Activated CD8-positive, alpha-beta T cell treated with anti-CD3 and anti-CD28 coated beads, Interleukin-2, amount 10 ng/mL, durations not matched to agents 7 days and 5 days (primary cell): ENCODE results near the gene CEACAM3. TPM values are rescaled to one million over a fixed set of nuclear protein-coding genes. Genes with fewer than 3 reads are reported as not detected.

Source experiments
- ATAC-seq: fragments of 150-1000 bp; cut with Tn5 transposase; one replicate; pipeline ENCODE4 v1.10.0; 2021; ENCODE audit warnings: moderate library complexity
- CTCF ChIA-PET: fragments of 350-600 bp; sonication (Branson Sonifier 250); formaldehyde crosslinking; loops from one replicate; lab custom pipeline; 2021; ENCODE audit warnings: antibody characterized with exemption; lab: Charles Lee
- POLR2A ChIA-PET: fragments of 350-600 bp; sonication (Branson Sonifier 250); formaldehyde crosslinking; loops from one replicate; lab custom pipeline; 2021; ENCODE audit warnings: antibody characterized with exemption; lab: Charles Lee
- DNase-seq: peaks from one replicate; pipeline ENCODE4 v3.0.0-alpha.2; 2020
- H3K27ac Mint-ChIP-seq: one replicate; pipeline ENCODE4 v1.8.0; 2021; ENCODE audit warnings: mild to moderate bottlenecking, mixed read lengths
- H3K27me3 Mint-ChIP-seq: one replicate; pipeline ENCODE4 v1.8.0; 2021; ENCODE audit warnings: low read depth, mixed read lengths
- H3K36me3 Mint-ChIP-seq: one replicate; pipeline ENCODE4 v1.8.0; 2021; ENCODE audit warnings: low read depth, mixed read lengths
- H3K4me1 Mint-ChIP-seq: one replicate; pipeline ENCODE4 v1.8.0; 2021; ENCODE audit warnings: low read depth, mixed read lengths
- H3K4me3 Mint-ChIP-seq: one replicate; pipeline ENCODE4 v1.8.0; 2021; ENCODE audit warnings: mild to moderate bottlenecking, mixed read lengths
- H3K9me3 Mint-ChIP-seq: one replicate; pipeline ENCODE4 v1.8.0; 2022; ENCODE audit warnings: mixed read lengths; ENCODE audit not compliant: insufficient read depth
- total RNA-seq, 2 experiments: library from RNA; stranded (reverse); gene quantifications; one replicate each; pipeline ENCODE4 v1.2.3, GENCODE V29; 2021

CEACAM3 gene
- total RNA-seq, 2 experiments from 2014 or later, result not detected

- no peak for DNase-seq
- no peak for ATAC-seq
- Mint-ChIP-seq H3K4me3 (no peak overlapping the region), H3K36me3 (no peaks in the 10 kb centered on the region), H3K27me3 (no peaks in the 10 kb centered on the region), H3K27ac (no peak overlapping the region), H3K4me1 (peaks cover 10% of the 10 kb centered on the region), H3K9me3 (no peaks in the 10 kb centered on the region)
- POLR2A ChIA-PET, result no interaction called here
- CTCF ChIA-PET, result interaction anchor here (0.6 to 4.4 kb wide), 5 partner anchors 10 to 58 kb away, joined by 3 to 10 read pairs (median 5); no protein-coding TSS in a partner anchor
Observed at GRCh38 chr19:41811036-41811435, 14.6 kb downstream of the CEACAM3 start.

DNA sequence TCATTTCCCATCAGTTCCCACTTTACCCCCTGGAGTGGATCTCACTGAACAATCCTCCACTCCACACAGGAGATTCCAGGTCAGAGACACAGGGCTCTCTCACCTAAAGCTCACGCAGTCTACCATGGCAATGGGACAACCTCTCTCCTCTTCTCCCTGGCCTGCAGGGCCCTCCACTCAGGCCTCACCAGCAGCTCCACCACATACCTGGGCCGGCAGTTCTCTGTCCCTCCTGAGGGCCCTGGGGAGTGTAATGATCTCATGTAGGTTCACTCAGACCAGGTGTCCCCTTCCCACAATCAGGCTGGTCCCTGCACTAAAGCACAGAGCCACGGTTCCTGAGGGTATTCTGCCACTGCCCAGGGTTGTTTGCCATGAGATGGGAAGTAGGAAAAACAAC lies 15.6 kb downstream of the CEACAM3 start:
- H3K4me3 Mint-ChIP-seq, result no peak overlapping the region
- no peak for ATAC-seq
- POLR2A ChIA-PET, result no interaction called here

DNA sequence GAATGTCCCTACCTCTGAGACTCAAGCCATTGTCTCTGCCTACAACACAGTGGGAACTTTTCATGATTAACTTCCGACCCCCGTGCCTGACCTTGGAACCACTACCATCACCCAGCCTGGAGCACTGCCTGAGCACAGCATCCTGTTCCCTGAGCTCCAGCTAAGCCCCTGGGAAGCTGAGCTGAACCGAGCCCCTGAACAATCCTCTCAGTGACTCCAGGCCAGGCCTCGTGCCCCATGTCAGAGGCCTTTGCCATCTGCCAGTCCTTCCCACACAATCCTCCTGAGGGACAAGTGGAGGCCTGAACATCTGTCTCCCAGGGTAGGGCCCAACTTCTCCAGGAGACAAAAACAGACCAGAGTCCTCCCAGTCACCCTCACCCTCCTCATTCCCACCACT lies 17.5 kb downstream of the CEACAM3 start:
- DNase-seq (no peak), ATAC-seq (no peak)
- Mint-ChIP-seq H3K27ac (no peak overlapping the region), H3K9me3 (no peaks in the 10 kb centered on the region), H3K36me3 (no peaks in the 10 kb centered on the region), H3K4me1 (peaks cover 10% of the 10 kb centered on the region), H3K4me3 (no peak overlapping the region), H3K27me3 (no peaks in the 10 kb centered on the region)
- ChIA-PET CTCF (interaction anchor here (1.0 to 4.4 kb wide), 3 partner anchors 10 to 21 kb away, joined by 3 to 10 read pairs (median 3); no protein-coding TSS in a partner anchor), POLR2A (no interaction called here)

More for the DNA sequence above, 15.6 kb downstream of the CEACAM3 start:
- H3K27ac Mint-ChIP-seq, result no peak overlapping the region
- H3K4me1 Mint-ChIP-seq, result peaks cover 10% of the 10 kb centered on the region
- no peaks in the 10 kb centered on the region for H3K9me3 Mint-ChIP-seq
- H3K36me3 Mint-ChIP-seq, result no peaks in the 10 kb centered on the region
- DNase-seq, result no peak
- CTCF ChIA-PET, result interaction anchor here (2.0 to 4.4 kb wide), 2 partner anchors 17 to 19 kb away, joined by 7 to 10 read pairs; no protein-coding TSS in a partner anchor
- no peaks in the 10 kb centered on the region for H3K27me3 Mint-ChIP-seq

- CTCF ChIA-PET, result interaction anchor here (3.0 kb wide), 1 partner anchor 20 kb away, joined by 8 read pairs; no protein-coding TSS in a partner anchor
- DNase-seq (no peak), ATAC-seq (no peak)
- Mint-ChIP-seq H3K9me3 (no peaks in the 10 kb centered on the region), H3K27me3 (no peaks in the 10 kb centered on the region), H3K4me1 (peaks cover 10% of the 10 kb centered on the region), H3K27ac (no peak overlapping the region), H3K4me3 (no peak overlapping the region), H3K36me3 (no peaks in the 10 kb centered on the region)
- POLR2A ChIA-PET, result no interaction called here
Observed at GRCh38 chr19:41815301-41815700, 18.9 kb downstream of the CEACAM3 start.

DNA sequence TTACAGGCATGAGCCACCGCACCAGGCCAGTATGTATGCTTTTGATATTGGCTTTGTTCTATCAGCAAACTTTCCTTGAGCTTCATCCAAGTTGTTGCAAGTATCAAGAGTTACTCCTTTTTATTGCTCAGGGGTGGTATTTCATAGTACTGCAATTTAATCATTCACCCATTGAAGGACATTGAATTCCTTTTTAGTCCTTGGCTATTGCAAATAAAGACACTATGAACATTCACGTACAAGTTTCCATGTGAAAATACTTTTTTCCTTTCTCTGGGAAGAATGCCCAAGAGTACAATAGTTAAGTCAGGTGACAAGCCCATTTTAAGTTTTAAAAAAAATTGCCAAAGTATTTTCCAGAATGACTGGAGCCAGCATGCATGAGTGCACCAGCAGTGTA lies 20.4 kb downstream of the CEACAM3 start:
- no peak overlapping the region for H3K4me3 Mint-ChIP-seq
- H3K27ac Mint-ChIP-seq, result no peak overlapping the region
- DNase-seq (no peak), ATAC-seq (no peak)
- H3K36me3 Mint-ChIP-seq, result no peaks in the 10 kb centered on the region
- H3K4me1 Mint-ChIP-seq, result peaks cover 10% of the 10 kb centered on the region
- H3K27me3 Mint-ChIP-seq, result peaks cover 8% of the 10 kb centered on the region
- H3K9me3 Mint-ChIP-seq, result no peaks in the 10 kb centered on the region
- ChIA-PET CTCF (interaction anchor here (1.5 to 3.0 kb wide), 2 partner anchors 22 to 24 kb away, joined by 8 to 9 read pairs; no protein-coding TSS in a partner anchor), POLR2A (no interaction called here)

- Mint-ChIP-seq H3K27me3 (peaks cover 16% of the 10 kb centered on the region), H3K4me1 (no peaks in the 10 kb centered on the region), H3K9me3 (no peaks in the 10 kb centered on the region), H3K36me3 (no peaks in the 10 kb centered on the region), H3K4me3 (no peak overlapping the region), H3K27ac (no peak overlapping the region)
- ChIA-PET CTCF (interaction anchor here (0.6 to 8.5 kb wide), 13 partner anchors 10 to 179 kb away, joined by 3 to 152 read pairs (median 4); partner anchors contain the start of genes CEACAM3 and RPS19), POLR2A (no interaction called here)
- DNase-seq (peak; percentile 66), ATAC-seq (peak; percentile 88)
Observed at GRCh38 chr19:41821003-41821735, 24.8 kb downstream of the CEACAM3 start.

DNA sequence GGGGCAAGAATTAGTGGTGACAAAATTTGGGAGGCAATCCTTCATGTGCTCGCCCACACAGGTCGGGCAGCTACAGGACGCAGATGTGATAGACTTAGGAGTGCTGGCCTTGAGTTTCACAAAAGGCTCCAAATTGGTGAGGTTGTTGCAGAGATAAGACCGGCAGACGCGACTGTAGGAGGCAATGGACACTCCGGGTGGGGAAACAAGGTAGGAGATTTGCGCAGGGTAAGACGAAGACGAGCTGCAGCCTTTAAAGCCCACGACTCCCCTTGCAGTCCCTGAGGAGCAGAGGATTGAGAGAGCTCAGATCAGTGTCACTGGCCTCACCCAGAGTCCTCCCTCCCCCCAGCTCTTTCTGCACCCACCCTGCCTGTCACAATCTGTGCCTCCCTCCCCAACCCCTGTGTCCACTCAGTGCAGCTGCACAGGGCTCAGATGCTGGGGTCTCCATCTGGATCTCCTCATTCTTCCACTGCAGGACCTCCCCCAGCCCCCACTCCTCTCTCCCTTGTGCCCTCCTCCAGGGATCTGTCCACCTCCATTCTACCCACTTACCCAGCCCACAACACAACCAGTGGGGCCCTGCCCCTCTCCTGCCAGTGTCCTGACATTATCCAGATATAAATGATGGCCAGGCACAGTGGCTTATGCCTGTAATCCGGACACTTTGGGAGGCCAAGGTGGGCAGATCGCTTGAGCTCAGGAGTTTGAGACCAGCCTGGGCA lies 41.8 kb downstream of the CEACAM3 start:
- H3K27me3 Mint-ChIP-seq, result peaks cover 29% of the 10 kb centered on the region

GRCh38 chr19:41839211-41839610 lies 42.8 kb downstream of the CEACAM3 start:
- Mint-ChIP-seq H3K27ac (no peak overlapping the region), H3K36me3 (no peaks in the 10 kb centered on the region), H3K4me1 (no peaks in the 10 kb centered on the region), H3K9me3 (no peaks in the 10 kb centered on the region), H3K27me3 (peaks cover 31% of the 10 kb centered on the region), H3K4me3 (no peak overlapping the region)
- DNase-seq (no peak), ATAC-seq (no peak)
- ChIA-PET CTCF (interaction anchor here (1.0 to 5.0 kb wide), 3 partner anchors 44 to 54 kb away, joined by 3 to 22 read pairs (median 7); no protein-coding TSS in a partner anchor), POLR2A (no interaction called here)

More for the DNA sequence above, 41.8 kb downstream of the CEACAM3 start:
- no peak overlapping the region for H3K27ac Mint-ChIP-seq
- ATAC-seq (no peak), DNase-seq (no peak)
- ChIA-PET CTCF (interaction anchor here (1.3 to 5.0 kb wide), 2 partner anchors 43 to 46 kb away, joined by 7 to 22 read pairs; no protein-coding TSS in a partner anchor), POLR2A (no interaction called here)
- H3K9me3 Mint-ChIP-seq, result no peaks in the 10 kb centered on the region
- no peaks in the 10 kb centered on the region for H3K36me3 Mint-ChIP-seq
- no peaks in the 10 kb centered on the region for H3K4me1 Mint-ChIP-seq
- no peak overlapping the region for H3K4me3 Mint-ChIP-seq

DNA sequence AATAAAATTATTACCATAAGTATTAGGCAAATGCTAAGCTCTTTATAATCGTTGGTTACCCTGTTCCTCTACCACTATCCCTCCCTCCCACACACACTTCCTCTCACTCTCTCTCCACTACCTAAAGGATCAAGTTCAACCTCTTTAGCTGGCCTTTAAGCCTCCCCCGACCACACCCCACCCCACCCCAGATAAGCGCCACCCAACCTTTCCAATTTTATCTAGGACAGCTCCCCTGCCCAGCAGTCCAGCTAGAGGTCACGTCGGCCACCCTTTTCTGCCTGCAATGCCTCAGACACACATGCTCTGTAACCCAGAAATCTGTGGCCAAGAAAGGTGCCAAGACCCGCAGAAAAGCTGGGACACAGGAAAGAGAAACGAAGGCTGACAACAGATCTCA lies 47.0 kb downstream of the CEACAM3 start:
- Mint-ChIP-seq H3K36me3 (no peaks in the 10 kb centered on the region), H3K4me1 (no peaks in the 10 kb centered on the region), H3K27me3 (peaks cover 18% of the 10 kb centered on the region), H3K27ac (no peak overlapping the region), H3K4me3 (no peak overlapping the region), H3K9me3 (no peaks in the 10 kb centered on the region)
- POLR2A ChIA-PET, result interaction anchor here (0.6 kb wide), 1 partner anchor 461 kb away, joined by 3 read pairs; no protein-coding TSS in a partner anchor
- CTCF ChIA-PET, result interaction anchor here (1.1 kb wide), 2 partner anchors 20 to 50 kb away, joined by 3 read pairs; no protein-coding TSS in a partner anchor
- no peak for DNase-seq
- no peak for ATAC-seq

- no peak within 1 kb of the TSS for H3K4me3 Mint-ChIP-seq
Observed at GRCh38 chr19:41844601-41845000, 48.2 kb downstream of the CEACAM3 start, which contains the start of gene LYPD4. Gene LYPD4, minus strand, starts transcription at chr19:41844683. Its CDS starts 5,398 bp downstream, at chr19:41839285.

GRCh38 chr19:41845001-41845050 lies 48.4 kb downstream of the CEACAM3 start, which contains the start of gene DMRTC2:
Gene DMRTC2, plus strand, starts transcription at chr19:41845042. Its CDS starts 2,387 bp downstream, at chr19:41847429.
- no peaks in the 10 kb centered on the region for H3K9me3 Mint-ChIP-seq
- H3K27ac Mint-ChIP-seq, result no peak within 1 kb of the TSS
- CTCF ChIA-PET, result no interaction called here

More at GRCh38 chr19:41844601-41845000, 48.2 kb downstream of the CEACAM3 start, which contains the start of gene LYPD4:
- Mint-ChIP-seq H3K9me3 (no peaks in the 10 kb centered on the region), H3K36me3 (no peaks in the 10 kb centered on the region), H3K4me1 (no peaks in the 10 kb centered on the region), H3K27ac (no peak within 1 kb of the TSS), H3K27me3 (peaks cover 9% of the 10 kb centered on the region)
- CTCF ChIA-PET, result no interaction called here
- no peak for DNase-seq
- POLR2A ChIA-PET, result no interaction called here
- ATAC-seq, result no peak

More at GRCh38 chr19:41845001-41845050, 48.4 kb downstream of the CEACAM3 start, which contains the start of gene DMRTC2:
- POLR2A ChIA-PET, result no interaction called here
- DNase-seq, result no peak
- no peaks in the 10 kb centered on the region for H3K36me3 Mint-ChIP-seq
- no peak within 1 kb of the TSS for H3K4me3 Mint-ChIP-seq
- H3K4me1 Mint-ChIP-seq, result no peaks in the 10 kb centered on the region
- no peak for ATAC-seq
- peaks cover 9% of the 10 kb centered on the region for H3K27me3 Mint-ChIP-seq
